NCI-H2196 (cell line): Measurements from ENCODE around the gene PDE6H.

ENCODE experiments used
- DNase-seq: peaks from one replicate; lab custom pipeline; 2025; ENCODE audit not compliant: unreplicated experiment; lab: John Stamatoyannopoulos, UW

PDE6H gene

GRCh38 chr12:14950982-14951746 is 21.7 kb upstream of the PDE6H start:
- DNase-seq: no peak

- DNase-seq: no peak
Observed at GRCh38 chr12:14951851-14952250, 21.0 kb upstream of the PDE6H start.

- no peak for DNase-seq
Observed at GRCh38 chr12:14952299-14952921, 20.4 kb upstream of the PDE6H start.

GRCh38 chr12:14953752-14954151 is 19.1 kb upstream of the PDE6H start:
- DNase-seq: no peak

GRCh38 chr12:14954269-14954668 is 18.6 kb upstream of the PDE6H start:
- DNase-seq: no peak

GRCh38 chr12:14956024-14956891 is 16.6 kb upstream of the PDE6H start:
- DNase-seq: no peak

GRCh38 chr12:14956905-14957304 is 15.9 kb upstream of the PDE6H start:
- DNase-seq: no peak

GRCh38 chr12:14957551-14958168 is 15.2 kb upstream of the PDE6H start:
- DNase-seq: no peak

GRCh38 chr12:14958361-14959125 is 14.3 kb upstream of the PDE6H start:
- DNase-seq: no peak

GRCh38 chr12:14959126-14959440 is 13.8 kb upstream of the PDE6H start:
- DNase-seq: no peak

GRCh38 chr12:14959463-14959862 is 13.4 kb upstream of the PDE6H start:
- DNase-seq: no peak

- DNase-seq: no peak
Observed at GRCh38 chr12:14959916-14960496, 12.8 kb upstream of the PDE6H start.

GRCh38 chr12:14960548-14961465 is 12.0 kb upstream of the PDE6H start:
- no peak for DNase-seq

- DNase-seq: no peak
Observed at GRCh38 chr12:14961466-14962152, 11.2 kb upstream of the PDE6H start, which contains the start of gene ARHGDIB. Gene ARHGDIB, minus strand, starts transcription at chr12:14961601. Its CDS starts 10,889 bp downstream, at chr12:14950712.

- no peak for DNase-seq
Observed at GRCh38 chr12:14962153-14962539, 10.7 kb upstream of the PDE6H start.

- DNase-seq: no peak
Observed at GRCh38 chr12:14962797-14963196, 10.0 kb upstream of the PDE6H start.

GRCh38 chr12:14963520-14963919 is 9.3 kb upstream of the PDE6H start:
- no peak for DNase-seq

- DNase-seq: no peak
Observed at GRCh38 chr12:14964406-14964805, 8.4 kb upstream of the PDE6H start.

- DNase-seq: no peak
Observed at GRCh38 chr12:14965221-14965620, 7.6 kb upstream of the PDE6H start.
